HUES64 (cell line): ENCODE results near the gene MAPKAPK3.

ENCODE experiments used
- H3K27ac ChIP-seq: 2 replicates; pipeline ENCODE4 v1.7.0; 2013; ENCODE audit warnings: low read depth, low read length, inconsistent platforms
- H3K27me3 ChIP-seq: 2 replicates; pipeline ENCODE4 v1.6.1; 2013; ENCODE audit warnings: mild to moderate bottlenecking, low read length; ENCODE audit not compliant: insufficient read depth
- H3K36me3 ChIP-seq: 2 replicates; pipeline ENCODE4 v1.6.1; 2013; ENCODE audit warnings: mild to moderate bottlenecking, low read length; ENCODE audit not compliant: insufficient read depth
- H3K4me1 ChIP-seq: 2 replicates; pipeline ENCODE4 v1.6.1; 2013; ENCODE audit warnings: mild to moderate bottlenecking, low read length, moderate library complexity; ENCODE audit not compliant: insufficient read depth
- H3K4me3 ChIP-seq: 2 replicates; pipeline ENCODE4 v1.5.1; 2013; ENCODE audit warnings: mild to moderate bottlenecking, low read length, moderate library complexity
- H3K9ac ChIP-seq: 2 replicates; pipeline ENCODE4 v1.6.1; 2013; ENCODE audit warnings: mild to moderate bottlenecking, low read depth, low read length
- H3K9me3 ChIP-seq: 2 replicates; pipeline ENCODE4 v1.6.1; 2013; ENCODE audit warnings: low read depth, low read length; ENCODE audit not compliant: insufficient read depth
- WGBS: fragments of 150-250, 120-280 bp; methylation state at CpG from one replicate; pipeline ENCODE4 v1.1.7; 2013; ENCODE audit warnings: missing lambda C conversion rate; 5-methylcytosine and 5-hydroxymethylcytosine counted together

MAPKAPK3 gene

GRCh38 chr3:50630394-50630793 is 13.4 kb downstream of the MAPKAPK3 start:
- Histone ChIP-seq H3K9me3 (no peaks in the 10 kb centered on the region), H3K4me3 (no peak overlapping the region), H3K36me3 (no peaks in the 10 kb centered on the region), H3K9ac (no peak overlapping the region), H3K27ac (no peak overlapping the region), H3K4me1 (peaks cover 12% of the 10 kb centered on the region), H3K27me3 (no peaks in the 10 kb centered on the region)
- 94% methylated on average over 6 of the region's 6 CpGs for whole genome bisulfite sequencing

- Histone ChIP-seq H3K36me3 (no peaks in the 10 kb centered on the region), H3K27me3 (no peaks in the 10 kb centered on the region), H3K4me3 (no peak overlapping the region), H3K9ac (no peak overlapping the region), H3K27ac (no peak overlapping the region), H3K9me3 (no peaks in the 10 kb centered on the region), H3K4me1 (peaks cover 7% of the 10 kb centered on the region)
- WGBS = 96% methylated on average over 7 of the region's 7 CpGs
Observed at GRCh38 chr3:50630877-50631276, 13.9 kb downstream of the MAPKAPK3 start.

- Histone ChIP-seq H3K4me3 (no peak overlapping the region), H3K9ac (no peak overlapping the region), H3K9me3 (no peaks in the 10 kb centered on the region), H3K36me3 (no peaks in the 10 kb centered on the region), H3K27me3 (no peaks in the 10 kb centered on the region), H3K27ac (no peak overlapping the region), H3K4me1 (peaks cover 4% of the 10 kb centered on the region; the same call in 1 of the 2 replicates)
- 94% methylated on average over 5 of the region's 5 CpGs for WGBS
Observed at GRCh38 chr3:50632450-50632849, 15.5 kb downstream of the MAPKAPK3 start.

- 90% methylated on average over 5 of the region's 5 CpGs for WGBS
- H3K36me3 ChIP-seq = no peaks in the 10 kb centered on the region
- no peak overlapping the region for H3K27ac ChIP-seq
- no peaks in the 10 kb centered on the region for H3K9me3 ChIP-seq
- no peaks in the 10 kb centered on the region for H3K27me3 ChIP-seq
- no peak overlapping the region for H3K4me3 ChIP-seq
- no peaks in the 10 kb centered on the region for H3K4me1 ChIP-seq
- no peak overlapping the region for H3K9ac ChIP-seq
Observed at GRCh38 chr3:50633230-50633790, 16.4 kb downstream of the MAPKAPK3 start.

- Histone ChIP-seq H3K4me1 (no peaks in the 10 kb centered on the region), H3K9ac (no peak overlapping the region), H3K9me3 (no peaks in the 10 kb centered on the region), H3K27me3 (no peaks in the 10 kb centered on the region), H3K27ac (no peak overlapping the region), H3K4me3 (no peak overlapping the region), H3K36me3 (no peaks in the 10 kb centered on the region)
Observed at GRCh38 chr3:50635066-50635465, 18.1 kb downstream of the MAPKAPK3 start.

- H3K36me3 ChIP-seq = peaks cover 8% of the 10 kb centered on the region
- no peak overlapping the region for H3K27ac ChIP-seq
- 57% methylated on average over 4 of the region's 4 CpGs for WGBS
- no peak overlapping the region for H3K4me3 ChIP-seq
- no peaks in the 10 kb centered on the region for H3K27me3 ChIP-seq
- no peaks in the 10 kb centered on the region for H3K4me1 ChIP-seq
- H3K9me3 ChIP-seq = no peaks in the 10 kb centered on the region
- no peak overlapping the region for H3K9ac ChIP-seq
Observed at GRCh38 chr3:50637011-50637410, 20.1 kb downstream of the MAPKAPK3 start.

- H3K36me3 ChIP-seq = peaks cover 14% of the 10 kb centered on the region
- H3K9ac ChIP-seq = no peak overlapping the region
- H3K27me3 ChIP-seq = no peaks in the 10 kb centered on the region
- WGBS = 81% methylated on average over 3 of the region's 3 CpGs
- no peak overlapping the region for H3K4me3 ChIP-seq
- no peaks in the 10 kb centered on the region for H3K4me1 ChIP-seq
- no peaks in the 10 kb centered on the region for H3K9me3 ChIP-seq
- H3K27ac ChIP-seq = no peak overlapping the region
Observed at GRCh38 chr3:50637945-50638344, 21.0 kb downstream of the MAPKAPK3 start.

- H3K4me3 ChIP-seq = no peak overlapping the region
- H3K9ac ChIP-seq = no peak overlapping the region
- peaks cover 25% of the 10 kb centered on the region for H3K36me3 ChIP-seq
- H3K27ac ChIP-seq = no peak overlapping the region
- 86% methylated on average over 6 of the region's 6 CpGs for WGBS
- H3K9me3 ChIP-seq = no peaks in the 10 kb centered on the region
- H3K4me1 ChIP-seq = no peaks in the 10 kb centered on the region
- no peaks in the 10 kb centered on the region for H3K27me3 ChIP-seq
Observed at GRCh38 chr3:50639055-50639494, 22.1 kb downstream of the MAPKAPK3 start.

GRCh38 chr3:50642382-50642781 is 25.4 kb downstream of the MAPKAPK3 start:
- no peaks in the 10 kb centered on the region for H3K9me3 ChIP-seq
- WGBS = 40% methylated on average over 1 of the region's 1 CpG
- no peaks in the 10 kb centered on the region for H3K4me1 ChIP-seq
- H3K36me3 ChIP-seq = peaks cover 55% of the 10 kb centered on the region
- H3K27ac ChIP-seq = no peak overlapping the region
- H3K9ac ChIP-seq = no peak overlapping the region
- H3K4me3 ChIP-seq = no peak overlapping the region
- H3K27me3 ChIP-seq = no peaks in the 10 kb centered on the region

GRCh38 chr3:50644561-50644960 is 27.6 kb downstream of the MAPKAPK3 start:
- H3K9me3 ChIP-seq = no peaks in the 10 kb centered on the region
- H3K4me1 ChIP-seq = no peaks in the 10 kb centered on the region
- WGBS = 88% methylated on average over 7 of the region's 7 CpGs
- no peak overlapping the region for H3K4me3 ChIP-seq
- H3K27ac ChIP-seq = no peak overlapping the region
- no peak overlapping the region for H3K9ac ChIP-seq
- H3K27me3 ChIP-seq = no peaks in the 10 kb centered on the region
- H3K36me3 ChIP-seq = peaks cover 55% of the 10 kb centered on the region

GRCh38 chr3:50645378-50645777 is 28.4 kb downstream of the MAPKAPK3 start:
- Histone ChIP-seq H3K9ac (no peak overlapping the region), H3K27me3 (no peaks in the 10 kb centered on the region), H3K4me1 (no peaks in the 10 kb centered on the region), H3K36me3 (peaks cover 55% of the 10 kb centered on the region), H3K9me3 (no peaks in the 10 kb centered on the region), H3K27ac (no peak overlapping the region), H3K4me3 (no peak overlapping the region)
- WGBS = 85% methylated on average over 2 of the region's 2 CpGs

- Histone ChIP-seq H3K27me3 (no peaks in the 10 kb centered on the region), H3K9me3 (no peaks in the 10 kb centered on the region), H3K4me3 (no peak overlapping the region), H3K9ac (no peak overlapping the region), H3K4me1 (peaks cover 8% of the 10 kb centered on the region), H3K27ac (no peak overlapping the region), H3K36me3 (peaks cover 37% of the 10 kb centered on the region)
- 63% methylated on average over 6 of the region's 6 CpGs for WGBS
Observed at GRCh38 chr3:50648313-50648712, 31.4 kb downstream of the MAPKAPK3 start.
